NB4 (cell line): ENCODE measurements around the gene VGLL4.
"Not testable (repeated sequence)": the region's sequence is repeated elsewhere in the genome, so short reads cannot be mapped to it uniquely, and the experiment has no call there.

Experiments used
- DNase-seq: peaks from one replicate; pipeline ENCODE4 v3.0.0; 2010; ENCODE audit warnings: low read depth
- H3K4me3 ChIP-seq: one replicate; pipeline ENCODE4 v1.5.1; 2011; ENCODE audit warnings: mild to moderate bottlenecking, low read depth, low read length, moderate library complexity
- MYC ChIP-seq: IDR thresholded peaks from 2 replicates; pipeline ENCODE4 v1.6.1; 2011; ENCODE audit warnings: low read depth, low read length
- POLR2A ChIP-seq: IDR thresholded peaks from 2 replicates; pipeline ENCODE4 v1.6.1; 2011; ENCODE audit warnings: mild to moderate bottlenecking; ENCODE audit not compliant: insufficient read length; ENCODE audit errors: extremely low read depth
- TF ChIP-seq, protein P1 (sequence below): IDR thresholded peaks from one replicate; pipeline ENCODE4 v1.5.1; 2012; ENCODE audit warnings: low read depth, low read length
- TF ChIP-seq, protein P2 (sequence below): IDR thresholded peaks from 2 replicates; pipeline ENCODE4 v1.6.1; 2011; ENCODE audit warnings: low read depth, low read length

Gene VGLL4

DNA sequence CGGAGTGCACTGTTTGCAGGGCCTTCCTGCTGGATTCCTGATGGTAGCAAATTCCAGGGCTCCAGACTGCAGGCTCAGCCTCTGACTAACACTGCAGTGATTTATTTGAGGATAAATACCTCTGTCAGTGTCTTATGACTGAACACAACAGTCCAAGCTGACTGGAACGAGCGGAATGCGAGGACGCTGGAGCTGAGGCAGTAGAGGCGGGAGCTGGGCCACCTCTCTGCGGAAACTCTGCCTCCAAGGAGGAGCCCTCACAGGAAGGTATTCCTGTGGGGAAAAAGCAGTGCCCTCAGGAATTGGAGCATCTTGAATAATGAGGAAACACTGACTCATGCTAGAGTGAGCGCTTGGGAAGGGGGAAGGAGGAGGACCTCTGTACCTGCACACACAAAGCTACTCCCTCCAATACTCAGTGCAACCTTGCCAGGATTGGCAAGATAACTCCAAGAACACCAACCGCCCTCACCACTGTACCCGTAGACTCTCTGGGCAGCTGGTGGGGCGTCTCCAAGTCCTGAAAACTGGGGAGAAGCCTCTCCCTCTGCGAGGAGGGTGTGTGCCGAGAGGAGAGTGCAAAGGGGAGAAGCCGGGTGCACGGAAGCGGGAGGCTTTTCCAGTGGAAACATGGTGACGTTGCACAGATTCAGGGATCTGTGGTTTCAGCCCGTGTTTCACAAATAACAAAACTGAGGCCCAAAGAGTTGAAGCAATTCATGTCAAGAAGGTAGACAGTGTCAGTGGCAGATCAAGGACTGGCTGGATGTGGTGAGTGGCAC is 43.0 kb downstream of the VGLL4 start:
- H3K4me3 ChIP-seq: no peak overlapping the region
- TF ChIP-seq MYC: no peak
- TF ChIP-seq, protein P1, sequence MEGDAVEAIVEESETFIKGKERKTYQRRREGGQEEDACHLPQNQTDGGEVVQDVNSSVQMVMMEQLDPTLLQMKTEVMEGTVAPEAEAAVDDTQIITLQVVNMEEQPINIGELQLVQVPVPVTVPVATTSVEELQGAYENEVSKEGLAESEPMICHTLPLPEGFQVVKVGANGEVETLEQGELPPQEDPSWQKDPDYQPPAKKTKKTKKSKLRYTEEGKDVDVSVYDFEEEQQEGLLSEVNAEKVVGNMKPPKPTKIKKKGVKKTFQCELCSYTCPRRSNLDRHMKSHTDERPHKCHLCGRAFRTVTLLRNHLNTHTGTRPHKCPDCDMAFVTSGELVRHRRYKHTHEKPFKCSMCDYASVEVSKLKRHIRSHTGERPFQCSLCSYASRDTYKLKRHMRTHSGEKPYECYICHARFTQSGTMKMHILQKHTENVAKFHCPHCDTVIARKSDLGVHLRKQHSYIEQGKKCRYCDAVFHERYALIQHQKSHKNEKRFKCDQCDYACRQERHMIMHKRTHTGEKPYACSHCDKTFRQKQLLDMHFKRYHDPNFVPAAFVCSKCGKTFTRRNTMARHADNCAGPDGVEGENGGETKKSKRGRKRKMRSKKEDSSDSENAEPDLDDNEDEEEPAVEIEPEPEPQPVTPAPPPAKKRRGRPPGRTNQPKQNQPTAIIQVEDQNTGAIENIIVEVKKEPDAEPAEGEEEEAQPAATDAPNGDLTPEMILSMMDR: no peak
- TF ChIP-seq, protein P2, sequence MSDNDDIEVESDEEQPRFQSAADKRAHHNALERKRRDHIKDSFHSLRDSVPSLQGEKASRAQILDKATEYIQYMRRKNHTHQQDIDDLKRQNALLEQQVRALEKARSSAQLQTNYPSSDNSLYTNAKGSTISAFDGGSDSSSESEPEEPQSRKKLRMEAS: no peak
- no peak for DNase-seq

DNA sequence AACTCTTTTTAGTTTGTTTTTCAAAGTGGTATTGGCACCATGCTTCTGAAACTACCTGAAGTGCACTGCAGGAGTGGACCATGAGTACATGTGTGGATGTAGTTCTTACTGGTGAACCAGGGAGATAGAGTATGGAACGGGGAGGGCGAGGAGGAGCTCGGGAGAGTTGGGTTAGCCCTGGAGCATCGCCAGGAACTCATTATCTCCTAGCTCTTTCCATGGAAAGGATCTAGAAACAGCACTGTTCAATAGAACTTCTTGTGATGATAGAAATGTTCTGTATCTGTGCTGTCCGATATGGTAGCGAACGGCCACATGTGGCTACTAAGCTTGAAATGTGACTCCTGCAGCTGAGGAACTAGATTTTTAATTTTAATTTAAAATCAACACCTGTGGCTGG is 47.3 kb downstream of the VGLL4 start:
- no peak for DNase-seq
- no peak overlapping the region for H3K4me3 ChIP-seq
- TF ChIP-seq, protein P1: no peak
- TF ChIP-seq MYC (no peak), POLR2A (no peak)
- TF ChIP-seq, protein P2: no peak

GRCh38 chr3:11595024-11595423 is 48.7 kb downstream of the VGLL4 start:
- not testable (repeated sequence) for DNase-seq, H3K4me3 ChIP-seq

- TF ChIP-seq POLR2A (no peak), MYC (no peak)
- TF ChIP-seq, protein P1: no peak
- TF ChIP-seq, protein P2: no peak
- DNase-seq: no peak
- no peak overlapping the region for H3K4me3 ChIP-seq
Measured at GRCh38 chr3:11593318-11594034, 50.2 kb downstream of the VGLL4 start.

DNA sequence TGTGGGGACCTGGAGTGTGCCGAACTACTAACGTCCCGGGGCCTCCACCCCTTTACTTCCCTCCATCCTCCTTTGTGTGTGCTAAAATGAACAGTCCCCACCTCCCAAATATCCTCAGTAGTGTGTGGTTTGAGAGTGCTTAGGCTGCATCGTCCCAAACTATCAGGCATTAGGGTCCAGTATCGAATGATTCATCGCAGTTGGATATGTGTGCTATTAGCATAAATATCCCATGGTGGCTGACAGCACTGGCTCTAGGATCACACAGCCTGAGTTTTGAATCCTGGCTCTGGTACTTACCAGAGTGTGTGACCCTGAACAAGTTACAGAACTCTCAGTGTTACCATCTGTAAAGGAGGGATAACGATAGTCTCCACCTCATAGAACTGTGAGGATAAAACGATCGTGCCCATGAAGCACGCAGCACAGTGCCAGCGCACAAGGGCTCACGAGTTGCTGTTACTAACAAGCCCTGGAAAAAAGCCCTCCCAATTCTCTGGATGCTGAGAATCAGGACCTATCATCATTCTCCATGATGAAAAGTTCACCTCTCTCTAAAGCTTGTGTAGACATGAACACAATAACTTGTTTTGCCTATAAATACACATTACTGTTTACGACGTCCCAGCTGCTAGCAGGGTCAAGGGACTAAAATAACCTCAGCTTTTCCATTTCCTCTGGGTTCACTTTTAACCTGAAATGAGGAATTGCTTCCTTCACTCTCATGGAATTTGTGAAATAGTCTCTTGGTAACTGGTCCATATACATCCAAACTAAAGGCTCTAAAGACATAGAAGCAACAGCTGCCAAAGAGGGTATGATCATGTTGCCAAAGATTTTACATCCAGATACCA is 51.0 kb downstream of the VGLL4 start:
- H3K4me3 ChIP-seq: no peak overlapping the region
- DNase-seq: no peak
- TF ChIP-seq POLR2A (no peak), MYC (no peak)
- TF ChIP-seq, protein P2: no peak
- TF ChIP-seq, protein P1: no peak
